SJCRH30 (cell line): ENCODE results near the gene PRSS2. TPM values are rescaled to one million over a fixed set of nuclear protein-coding genes. Genes with fewer than 3 reads are reported as not detected.
"Not testable (repeated sequence)": the region's sequence is repeated elsewhere in the genome, so short reads cannot be mapped to it uniquely, and the experiment has no call there.

Experiments
- DNase-seq, 2 experiments: peaks; one replicate each; pipeline ENCODE4 v3.0.0-alpha.2; 2015 to 2020
- H3K27ac ChIP-seq: fragments of 250-450 bp; sonication (Bioruptor Pico); 2 replicates; pipeline ENCODE4 v1.5.1; 2020; ENCODE audit warnings: mild to moderate bottlenecking, moderate library complexity
- H3K27me3 ChIP-seq: fragments of 250-450 bp; sonication (Bioruptor Pico); 2 replicates; pipeline ENCODE4 v1.5.1; 2020; ENCODE audit warnings: mild to moderate bottlenecking, moderate library complexity
- H3K36me3 ChIP-seq: fragments of 250-450 bp; sonication (Bioruptor Pico); 2 replicates; pipeline ENCODE4 v1.5.1; 2020; ENCODE audit warnings: mild to moderate bottlenecking, moderate library complexity
- H3K4me1 ChIP-seq: fragments of 250-450 bp; sonication (Bioruptor Pico); 2 replicates; pipeline ENCODE4 v1.5.1; 2020; ENCODE audit warnings: mild to moderate bottlenecking, moderate library complexity
- H3K4me3 ChIP-seq: fragments of 250-450 bp; sonication (Bioruptor Pico); 2 replicates; pipeline ENCODE4 v1.5.1; 2020; ENCODE audit warnings: mild to moderate bottlenecking, moderate library complexity
- H3K9me3 ChIP-seq: fragments of 250-450 bp; sonication (Bioruptor Pico); replicated peaks from 2 replicates; pipeline ENCODE4 v1.5.1; 2020; ENCODE audit warnings: mild to moderate bottlenecking, moderate library complexity
- total RNA-seq: library from RNA; depleted of rRNA; stranded (reverse); fragments of >200 nt; shearing (Covaris generic); gene quantifications from 2 replicates; pipeline ENCODE4 v1.2.3, GENCODE V29; 2014

The PRSS2 gene
- total RNA-seq, 1 experiment from 2014 or later = not detected

DNA sequence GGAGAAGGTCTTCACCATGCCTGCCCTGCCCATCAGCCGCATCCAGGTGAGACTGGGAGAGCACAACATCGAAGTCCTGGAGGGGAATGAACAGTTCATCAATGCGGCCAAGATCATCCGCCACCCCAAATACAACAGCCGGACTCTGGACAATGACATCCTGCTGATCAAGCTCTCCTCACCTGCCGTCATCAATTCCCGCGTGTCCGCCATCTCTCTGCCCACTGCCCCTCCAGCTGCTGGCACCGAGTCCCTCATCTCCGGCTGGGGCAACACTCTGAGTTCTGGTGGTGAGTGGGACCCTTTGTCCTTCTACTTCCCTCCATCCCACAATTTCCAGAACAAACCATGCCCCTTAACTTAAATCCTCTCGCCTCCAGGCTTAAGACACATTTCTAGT, 2.5 kb downstream of the PRSS2 start:
- Histone ChIP-seq H3K4me3 (no peak overlapping the region), H3K9me3 (no peaks in the 10 kb centered on the region), H3K27ac (no peak overlapping the region), H3K4me1 (no peaks in the 10 kb centered on the region), H3K36me3 (no peaks in the 10 kb centered on the region), H3K27me3 (peaks cover 6% of the 10 kb centered on the region)
- no peak for DNase-seq

DNA sequence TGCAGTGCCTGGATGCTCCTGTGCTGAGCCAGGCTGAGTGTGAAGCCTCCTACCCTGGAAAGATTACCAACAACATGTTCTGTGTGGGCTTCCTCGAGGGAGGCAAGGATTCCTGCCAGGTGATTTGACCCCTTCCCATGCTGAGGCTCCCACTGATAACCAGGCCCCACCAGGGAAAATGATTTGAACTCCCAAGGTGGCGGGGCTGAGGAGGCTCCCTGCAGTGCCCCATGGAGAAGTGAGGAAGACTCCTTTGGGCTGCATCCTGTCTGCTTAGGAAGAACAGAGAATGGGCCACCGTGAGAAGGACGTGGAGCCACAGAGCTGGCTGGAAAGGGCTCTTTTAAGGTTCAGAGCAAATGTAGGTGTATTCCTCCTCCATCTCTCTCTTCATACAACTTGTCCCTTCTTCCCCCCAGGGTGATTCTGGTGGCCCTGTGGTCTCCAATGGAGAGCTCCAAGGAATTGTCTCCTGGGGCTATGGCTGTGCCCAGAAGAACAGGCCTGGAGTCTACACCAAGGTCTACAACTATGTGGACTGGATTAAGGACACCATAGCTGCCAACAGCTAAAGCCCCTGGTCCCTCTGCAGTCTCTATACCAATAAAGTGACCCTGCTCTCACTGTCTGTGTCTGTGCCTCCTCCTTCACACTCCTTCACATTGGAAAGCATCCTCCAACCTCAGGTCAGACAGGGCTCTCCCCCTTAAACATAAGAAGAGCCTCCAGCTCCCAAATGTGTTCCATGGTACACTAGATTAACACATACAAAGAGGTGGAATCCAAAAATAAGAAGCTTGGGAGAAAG, 3.4 kb downstream of the PRSS2 start:
- Histone ChIP-seq H3K4me1 (no peaks in the 10 kb centered on the region), H3K4me3 (no peak overlapping the region), H3K9me3 (no peaks in the 10 kb centered on the region), H3K27me3 (peaks cover 6% of the 10 kb centered on the region), H3K27ac (no peak overlapping the region), H3K36me3 (no peaks in the 10 kb centered on the region)
- no peak for DNase-seq

DNA sequence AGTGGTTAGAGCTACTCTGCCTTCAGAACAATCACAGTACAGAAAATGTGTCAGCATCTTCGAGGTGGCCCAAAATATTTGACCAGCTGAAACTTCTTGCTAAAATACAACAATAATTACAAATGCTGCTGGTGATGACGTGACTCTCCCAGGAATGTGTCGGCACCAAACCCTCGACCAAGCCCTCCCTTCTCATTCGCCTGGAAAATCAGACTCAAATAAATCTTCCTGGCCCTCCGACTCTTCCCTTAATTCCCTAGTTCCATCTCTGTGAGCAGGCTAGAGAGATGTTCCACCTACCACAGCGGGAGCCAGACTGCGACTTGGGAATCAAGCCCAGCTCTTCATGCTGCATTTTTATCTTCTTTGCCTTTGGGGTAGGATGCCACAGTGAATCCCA, 4.1 kb downstream of the PRSS2 start:
- no peak overlapping the region for H3K4me3 ChIP-seq
- H3K9me3 ChIP-seq = no peaks in the 10 kb centered on the region
- no peaks in the 10 kb centered on the region for H3K4me1 ChIP-seq
- no peak for DNase-seq
- peaks cover 6% of the 10 kb centered on the region for H3K27me3 ChIP-seq
- no peaks in the 10 kb centered on the region for H3K36me3 ChIP-seq
- no peak overlapping the region for H3K27ac ChIP-seq

DNA sequence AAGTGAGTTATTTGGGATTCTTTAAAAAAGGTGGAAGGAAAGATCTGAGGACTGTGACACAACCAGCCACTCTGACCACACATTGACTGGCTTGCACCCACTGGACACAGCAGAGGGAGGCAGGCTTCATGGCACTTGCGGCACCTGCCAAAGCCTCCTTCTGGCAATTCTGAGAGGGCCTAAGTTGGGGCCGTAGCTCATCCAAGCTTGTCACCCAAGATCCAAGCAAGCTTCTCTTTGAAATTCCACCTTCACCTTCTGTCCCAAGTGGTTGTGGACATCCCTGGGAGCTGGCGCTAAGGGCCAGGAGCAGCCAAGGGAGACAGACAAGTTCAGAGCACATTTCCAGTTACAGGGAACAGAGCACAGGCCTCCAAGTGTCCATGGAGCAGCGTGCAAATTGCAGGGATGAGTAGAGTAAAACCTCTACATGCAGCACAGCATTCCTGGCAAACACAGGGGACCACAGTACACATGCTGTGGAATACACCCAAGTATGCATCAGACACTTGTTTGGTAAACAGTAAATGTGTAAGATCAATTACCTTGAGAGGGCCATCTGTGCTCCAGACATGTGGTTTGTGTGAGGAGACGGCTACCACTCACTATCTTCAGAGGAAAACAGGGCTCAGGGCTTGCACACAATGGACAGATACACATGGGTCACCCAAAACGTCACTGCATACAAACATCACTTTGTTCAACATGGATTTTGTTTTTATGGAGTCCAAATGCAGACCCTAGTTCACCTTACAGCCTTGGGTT, 4.8 kb downstream of the PRSS2 start:
- H3K4me1 ChIP-seq, H3K9me3 ChIP-seq, H3K4me3 ChIP-seq, H3K27me3 ChIP-seq, H3K36me3 ChIP-seq, H3K27ac ChIP-seq, DNase-seq: not testable (repeated sequence)

DNA sequence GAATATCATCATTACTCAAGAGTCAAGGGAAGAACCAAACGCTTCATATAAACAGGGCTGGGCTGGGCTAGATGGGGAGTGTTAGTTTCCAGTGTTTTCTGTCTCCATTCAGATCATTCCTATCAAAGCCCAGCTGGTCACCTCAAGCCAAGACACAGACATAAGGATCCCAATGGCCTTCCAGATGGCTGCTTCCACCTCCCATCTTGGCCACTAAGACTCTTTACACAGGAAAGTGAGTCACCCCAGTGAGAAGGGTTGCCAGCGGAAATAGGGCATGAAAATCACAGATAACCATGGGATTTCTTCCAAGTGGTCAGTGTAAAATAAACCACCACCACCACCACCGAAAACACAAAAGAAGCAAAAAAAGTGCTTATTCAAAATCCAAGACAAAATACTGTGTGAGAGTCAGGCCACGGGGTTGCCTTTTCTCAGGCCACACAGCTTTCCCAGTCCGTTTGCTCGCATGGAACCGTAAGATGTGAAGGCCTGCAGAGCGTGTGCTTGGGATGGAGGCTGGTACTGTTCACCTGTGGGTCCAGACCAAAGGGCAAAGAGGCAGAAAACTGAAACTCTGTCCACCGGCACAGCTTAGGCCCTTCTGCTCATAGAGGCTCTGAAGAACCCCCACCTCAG, 5.6 kb downstream of the PRSS2 start:
- Histone ChIP-seq H3K9me3 (no peaks in the 10 kb centered on the region), H3K4me3 (no peak overlapping the region), H3K27ac (no peak overlapping the region), H3K27me3 (peaks cover 2% of the 10 kb centered on the region; the same call in 1 of the 2 replicates), H3K4me1 (no peaks in the 10 kb centered on the region), H3K36me3 (no peaks in the 10 kb centered on the region)
- no peak for DNase-seq

DNA sequence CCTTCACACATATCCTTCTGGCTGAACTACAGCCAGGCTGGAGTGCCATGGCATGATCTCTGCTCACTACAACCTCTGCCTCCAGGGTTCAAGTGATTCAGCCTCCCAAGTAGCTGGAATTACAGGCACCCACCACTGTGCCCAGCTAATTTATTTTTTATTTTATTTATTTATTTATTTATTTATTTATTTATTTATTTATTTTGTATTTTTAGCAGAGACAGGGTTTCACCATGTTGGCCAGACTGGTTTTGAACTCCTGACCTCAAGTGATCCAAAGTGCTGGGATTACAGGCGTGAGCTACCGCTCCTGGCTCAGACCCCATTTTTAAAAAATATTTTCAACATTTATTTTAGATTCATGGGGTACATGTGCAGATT, 6.1 kb downstream of the PRSS2 start:
- not testable (repeated sequence) for H3K36me3 ChIP-seq, DNase-seq, H3K27me3 ChIP-seq, H3K9me3 ChIP-seq, H3K4me3 ChIP-seq, H3K4me1 ChIP-seq, H3K27ac ChIP-seq

- no peaks in the 10 kb centered on the region for H3K27me3 ChIP-seq
- no peak for DNase-seq
- no peak overlapping the region for H3K4me3 ChIP-seq
- H3K36me3 ChIP-seq = no peaks in the 10 kb centered on the region
- no peak overlapping the region for H3K27ac ChIP-seq
- no peaks in the 10 kb centered on the region for H3K9me3 ChIP-seq
- H3K4me1 ChIP-seq = no peaks in the 10 kb centered on the region
Observed at GRCh38 chr7:142777318-142777717, 6.5 kb downstream of the PRSS2 start.

DNA sequence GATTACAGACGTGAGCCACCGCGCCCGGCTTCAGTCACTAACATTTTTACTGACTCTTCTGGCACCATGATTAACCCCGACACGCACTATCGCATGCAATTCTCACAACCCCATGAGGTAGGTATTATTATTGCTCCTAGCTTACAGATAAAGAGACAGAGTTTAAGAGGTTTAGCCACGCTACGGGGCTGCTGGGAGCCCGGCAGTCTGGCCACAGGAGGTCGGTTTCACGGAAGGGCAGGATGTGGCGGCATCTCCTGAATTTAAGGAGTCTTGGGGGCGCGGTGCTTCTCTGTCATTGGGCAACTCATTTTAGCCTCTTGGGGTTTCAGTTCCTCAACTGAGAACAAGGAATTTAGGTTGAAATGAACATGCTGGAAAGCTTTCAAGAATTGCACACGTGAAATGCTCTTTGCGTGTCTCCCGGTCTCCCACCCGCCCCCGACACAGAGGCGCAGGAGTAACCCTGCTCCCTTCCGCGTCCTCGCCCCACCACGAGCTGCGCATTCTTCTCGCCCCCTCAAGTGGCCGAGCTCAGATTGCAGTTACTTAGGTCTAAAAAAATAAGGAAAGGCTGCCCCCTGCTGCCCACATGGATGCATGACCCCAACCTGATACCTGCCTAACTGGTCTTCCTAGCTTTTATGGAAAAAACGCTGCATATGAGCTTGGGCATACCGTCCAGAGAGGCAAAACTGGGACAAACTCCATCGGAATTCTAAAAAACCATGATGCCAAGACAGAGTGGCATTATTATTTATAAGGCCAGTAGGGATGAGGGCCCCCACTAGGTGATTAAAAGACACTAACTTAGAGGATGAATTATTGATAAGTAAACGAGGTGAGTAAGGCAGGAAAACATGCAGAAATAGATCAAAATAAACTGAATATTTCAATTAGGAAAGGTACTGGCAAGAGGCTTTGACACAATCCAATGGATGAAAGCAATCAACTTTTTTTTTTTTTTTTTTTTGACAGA, 12.4 kb downstream of the PRSS2 start:
- H3K27me3 ChIP-seq = peaks cover 13% of the 10 kb centered on the region; the same call in 1 of the 2 replicates
- H3K9me3 ChIP-seq = no peaks in the 10 kb centered on the region
- H3K27ac ChIP-seq = no peak overlapping the region
- H3K36me3 ChIP-seq = no peaks in the 10 kb centered on the region
- H3K4me1 ChIP-seq = 0 out of 2 replicates have a peak, but pooled peaks cover 2% of the 10 kb centered on the region
- DNase-seq = peak; percentile 88 to 93
- 0 out of 2 replicates have a peak overlapping the region, but pooled peaks have one; percentile 10 for H3K4me3 ChIP-seq

DNA sequence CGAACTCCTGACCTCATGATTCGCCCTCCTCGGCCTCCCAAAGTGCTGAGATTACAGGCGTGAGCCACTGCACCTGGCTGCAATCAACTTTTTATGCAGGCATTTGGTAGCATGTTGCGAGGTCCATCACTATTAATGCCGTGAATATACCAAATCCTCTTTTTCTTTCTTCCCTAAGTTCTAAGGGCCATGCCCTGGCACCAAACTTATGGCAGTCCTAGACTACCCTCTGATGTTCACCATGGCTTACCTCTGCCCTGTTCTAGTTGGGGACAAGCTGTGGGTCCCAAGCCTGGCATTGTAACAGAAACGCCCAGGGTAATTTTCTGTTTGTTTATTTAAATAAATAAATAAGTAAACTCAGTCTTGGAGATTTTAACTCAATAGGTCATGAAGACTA, 13.3 kb downstream of the PRSS2 start:
- no peak overlapping the region for H3K27ac ChIP-seq

DNA sequence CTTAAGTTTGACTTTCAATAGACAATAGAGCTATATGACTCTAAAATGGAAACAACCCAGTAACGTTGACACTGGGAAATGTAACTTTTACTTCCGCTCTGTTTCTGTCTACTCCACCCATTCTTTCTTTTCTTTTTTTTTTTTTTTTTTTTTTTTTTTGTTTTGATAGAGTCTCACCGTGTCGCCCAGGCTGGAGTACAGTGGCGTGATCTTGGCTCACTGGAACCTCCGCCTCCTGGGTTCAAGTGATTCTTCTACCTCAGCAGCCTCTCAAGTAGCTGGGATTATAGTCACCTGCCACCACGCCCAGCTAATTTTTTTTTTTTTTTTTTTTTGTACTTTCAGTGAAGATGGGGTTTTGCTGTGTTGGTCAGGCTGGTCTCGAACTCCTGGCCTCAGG, 13.9 kb downstream of the PRSS2 start:
- no peak overlapping the region for H3K4me3 ChIP-seq
- H3K27me3 ChIP-seq = peaks cover 19% of the 10 kb centered on the region
- H3K36me3 ChIP-seq = no peaks in the 10 kb centered on the region
- 0 out of 2 replicates have a peak, but pooled peaks cover 2% of the 10 kb centered on the region for H3K4me1 ChIP-seq
- no peak overlapping the region for H3K27ac ChIP-seq
- no peaks in the 10 kb centered on the region for H3K9me3 ChIP-seq
- no peak for DNase-seq

More for the DNA sequence above, 13.3 kb downstream of the PRSS2 start:
- Histone ChIP-seq H3K9me3 (no peaks in the 10 kb centered on the region), H3K27me3 (peaks cover 15% of the 10 kb centered on the region), H3K36me3 (no peaks in the 10 kb centered on the region), H3K4me3 (no peak overlapping the region), H3K4me1 (0 out of 2 replicates have a peak, but pooled peaks cover 2% of the 10 kb centered on the region)
- peak in 1 of 2 experiments; percentile 33 for DNase-seq

DNA sequence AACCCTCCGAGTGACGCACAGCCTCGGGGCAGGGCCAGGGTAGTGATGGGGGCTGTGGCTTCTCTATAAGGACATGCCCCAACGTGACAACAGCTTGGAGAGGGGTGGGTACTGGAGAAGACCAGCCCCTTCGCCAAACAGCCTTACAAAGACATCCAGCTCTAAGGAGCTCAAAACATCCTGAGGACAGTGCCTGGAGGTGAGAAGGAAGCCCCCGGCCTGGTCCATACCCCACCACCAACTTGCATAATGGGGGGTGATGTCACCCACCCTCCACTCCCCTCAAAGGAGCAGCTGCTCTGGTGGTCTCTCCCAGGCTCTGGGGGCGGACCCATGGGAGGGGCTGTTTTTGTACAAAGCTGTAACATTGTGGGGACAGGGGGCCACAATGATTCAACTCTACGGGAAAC, 15.1 kb downstream of the PRSS2 start:
- Histone ChIP-seq H3K36me3 (no peaks in the 10 kb centered on the region), H3K4me3 (no peak overlapping the region), H3K27ac (no peak overlapping the region), H3K4me1 (0 out of 2 replicates have a peak, but pooled peaks cover 2% of the 10 kb centered on the region), H3K9me3 (no peaks in the 10 kb centered on the region), H3K27me3 (peaks cover 24% of the 10 kb centered on the region)
- no peak for DNase-seq

DNA sequence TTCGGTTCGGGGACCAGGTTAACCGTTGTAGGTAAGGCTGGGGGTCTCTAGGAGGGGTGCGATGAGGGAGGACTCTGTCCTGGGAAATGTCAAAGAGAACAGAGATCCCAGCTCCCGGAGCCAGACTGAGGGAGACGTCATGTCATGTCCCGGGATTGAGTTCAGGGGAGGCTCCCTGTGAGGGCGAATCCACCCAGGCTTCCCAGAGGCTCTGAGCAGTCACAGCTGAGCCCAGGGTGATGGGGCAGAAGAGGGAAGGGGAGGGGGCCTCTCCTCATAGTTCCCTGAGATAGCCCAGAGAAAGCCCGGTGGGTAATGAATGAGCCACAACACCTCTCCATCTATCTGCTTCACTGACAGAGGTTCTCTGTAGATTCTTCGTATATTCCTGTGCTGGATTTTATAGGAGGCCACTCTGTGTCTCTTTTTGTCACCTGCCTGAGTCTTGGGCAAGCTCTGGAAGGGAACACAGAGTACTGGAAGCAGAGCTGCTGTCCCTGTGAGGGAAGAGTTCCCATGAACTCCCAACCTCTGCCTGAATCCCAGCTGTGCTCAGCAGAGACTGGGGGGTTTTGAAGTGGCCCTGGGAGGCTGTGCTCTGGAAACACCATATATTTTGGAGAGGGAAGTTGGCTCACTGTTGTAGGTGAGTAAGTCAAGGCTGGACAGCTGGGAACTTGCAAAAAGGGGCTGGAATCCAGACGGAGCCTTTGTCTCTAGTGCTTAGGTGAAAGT, 16.4 kb downstream of the PRSS2 start:
- Histone ChIP-seq H3K36me3 (no peaks in the 10 kb centered on the region), H3K9me3 (no peaks in the 10 kb centered on the region), H3K27ac (no peak overlapping the region), H3K27me3 (peaks cover 28% of the 10 kb centered on the region), H3K4me3 (no peak overlapping the region), H3K4me1 (0 out of 2 replicates have a peak, but pooled peaks cover 2% of the 10 kb centered on the region)
- no peak for DNase-seq

- Histone ChIP-seq H3K9me3 (no peaks in the 10 kb centered on the region), H3K36me3 (no peaks in the 10 kb centered on the region), H3K4me3 (no peak overlapping the region), H3K27ac (no peak overlapping the region), H3K27me3 (peaks cover 28% of the 10 kb centered on the region), H3K4me1 (0 out of 2 replicates have a peak, but pooled peaks cover 2% of the 10 kb centered on the region)
- DNase-seq = no peak
Observed at GRCh38 chr7:142787783-142788182, 17.0 kb downstream of the PRSS2 start.
